ENCODE results near the gene PYGM.

Gene PYGM

DNA sequence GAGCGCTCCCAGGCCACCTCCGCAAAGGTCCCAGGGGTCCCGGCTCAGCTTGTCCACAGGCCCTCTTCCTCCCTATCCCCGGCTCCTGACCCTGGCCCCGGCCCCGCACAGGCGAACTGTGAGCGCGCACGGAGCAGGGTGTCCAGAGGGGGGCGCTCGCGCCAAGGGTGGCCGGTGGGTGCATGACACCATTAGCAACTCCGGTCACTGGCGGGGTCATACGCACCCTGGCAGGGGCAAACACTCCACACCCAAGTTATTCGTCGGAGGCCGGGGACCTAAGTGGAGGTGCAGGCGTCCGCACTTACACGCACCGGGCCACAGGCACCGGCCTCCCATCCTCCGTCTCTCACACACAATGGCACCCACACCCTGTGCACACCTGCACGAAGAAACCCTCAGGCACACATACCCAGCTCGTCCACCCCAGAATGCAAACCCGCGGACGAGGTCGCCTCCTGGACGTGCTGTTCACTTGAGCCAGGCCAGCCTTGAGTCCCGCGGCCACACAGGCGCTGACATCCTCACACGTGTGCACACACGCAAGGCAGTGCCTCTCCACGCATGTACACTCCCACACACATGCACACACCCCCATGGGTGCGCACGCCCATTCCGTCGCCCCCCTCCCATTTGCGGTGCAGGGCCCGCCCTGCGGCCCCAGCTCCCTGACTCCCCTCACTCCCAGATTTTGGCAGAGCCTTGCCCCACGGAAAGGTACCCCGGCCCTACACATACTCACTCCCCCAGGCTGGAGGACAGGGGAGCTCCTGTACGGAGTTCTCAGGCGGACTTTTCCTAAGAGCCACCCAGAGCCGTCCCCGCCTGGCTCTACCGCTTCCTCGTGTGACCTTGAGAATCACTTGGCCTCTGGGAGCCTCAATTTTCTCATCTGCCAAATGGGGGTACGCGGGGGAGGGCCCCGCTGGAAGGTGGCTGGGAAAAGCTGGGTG is 15.9 kb downstream of the PYGM start, which contains the start of gene RASGRP2:
TSS of gene RASGRP2 (minus strand) at position 552 of the 953 bp plus-strand sequence. CDS start 1,276 bp downstream, outside the sequence.
- Histone ChIP-seq H3K27me3 (ENCODE audit: control insufficient read depth, insufficient read depth, low read length) (no peaks in the 10 kb centered on the region), H3K4me1 (no peaks in the 10 kb centered on the region)

DNA sequence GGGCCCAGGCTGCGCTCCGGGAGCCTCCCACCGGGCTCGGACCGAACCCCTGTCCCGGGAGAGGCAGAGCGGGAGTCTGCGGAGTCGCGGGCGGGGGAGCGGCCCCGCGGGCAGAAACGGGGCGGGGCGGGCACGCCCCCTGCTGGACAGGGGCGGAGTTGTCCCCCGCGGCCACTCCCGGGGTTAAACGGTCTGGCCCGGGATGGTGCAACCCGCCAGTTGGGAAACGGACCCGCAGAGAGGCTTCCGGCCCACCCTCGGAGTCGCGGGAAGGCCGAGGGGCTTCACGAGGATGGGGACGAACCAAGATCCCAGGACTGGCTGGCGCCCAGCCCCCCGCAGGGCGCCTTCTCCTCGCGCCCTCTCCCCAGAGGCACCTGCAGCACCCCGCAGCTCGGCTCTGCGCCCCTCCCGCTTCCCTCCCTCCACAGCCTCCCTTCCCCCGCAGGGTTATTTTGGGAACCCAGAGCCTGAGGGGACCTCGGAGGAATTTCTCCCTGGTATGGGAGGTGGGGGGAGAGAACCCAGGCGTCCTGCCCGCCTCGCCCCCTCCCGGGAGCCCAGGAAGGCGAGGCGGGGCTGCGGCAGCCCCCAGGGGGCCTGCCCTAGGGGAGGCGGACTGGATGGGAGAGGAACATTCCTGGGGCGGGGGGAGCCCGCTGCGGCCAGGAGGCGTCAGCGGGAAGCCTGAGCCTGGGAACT is 16.7 kb downstream of the PYGM start:
- Histone ChIP-seq H3K4me2 (ENCODE audit: low read length) (peak overlapping the region; percentile 68), H3K27ac (peak overlapping the region; percentile 11), H3K79me2 (no peaks in the 10 kb centered on the region), H3K4me1 (no peaks in the 10 kb centered on the region), H3K9ac (no peak overlapping the region), H3K9me3 (ENCODE audit: control insufficient read depth, low read length) (no peaks in the 10 kb centered on the region), H2AFZ (peak overlapping the region; percentile 38), H3K27me3 (ENCODE audit: control insufficient read depth, insufficient read depth, low read length) (no peaks in the 10 kb centered on the region), H3K36me3 (ENCODE audit: control insufficient read depth, insufficient read depth, low read length) (no peaks in the 10 kb centered on the region), H3K4me3 (ENCODE audit: low read depth, low read length) (peak overlapping the region; percentile 52)
- TF ChIP-seq, protein P1, sequence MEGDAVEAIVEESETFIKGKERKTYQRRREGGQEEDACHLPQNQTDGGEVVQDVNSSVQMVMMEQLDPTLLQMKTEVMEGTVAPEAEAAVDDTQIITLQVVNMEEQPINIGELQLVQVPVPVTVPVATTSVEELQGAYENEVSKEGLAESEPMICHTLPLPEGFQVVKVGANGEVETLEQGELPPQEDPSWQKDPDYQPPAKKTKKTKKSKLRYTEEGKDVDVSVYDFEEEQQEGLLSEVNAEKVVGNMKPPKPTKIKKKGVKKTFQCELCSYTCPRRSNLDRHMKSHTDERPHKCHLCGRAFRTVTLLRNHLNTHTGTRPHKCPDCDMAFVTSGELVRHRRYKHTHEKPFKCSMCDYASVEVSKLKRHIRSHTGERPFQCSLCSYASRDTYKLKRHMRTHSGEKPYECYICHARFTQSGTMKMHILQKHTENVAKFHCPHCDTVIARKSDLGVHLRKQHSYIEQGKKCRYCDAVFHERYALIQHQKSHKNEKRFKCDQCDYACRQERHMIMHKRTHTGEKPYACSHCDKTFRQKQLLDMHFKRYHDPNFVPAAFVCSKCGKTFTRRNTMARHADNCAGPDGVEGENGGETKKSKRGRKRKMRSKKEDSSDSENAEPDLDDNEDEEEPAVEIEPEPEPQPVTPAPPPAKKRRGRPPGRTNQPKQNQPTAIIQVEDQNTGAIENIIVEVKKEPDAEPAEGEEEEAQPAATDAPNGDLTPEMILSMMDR (IDR thresholded peaks at IDR 0.05) = peak; percentile 65

More for the DNA sequence above, 15.9 kb downstream of the PYGM start, which contains the start of gene RASGRP2:
- H3K9ac ChIP-seq = no peak within 1 kb of the TSS
- H3K4me2 ChIP-seq (ENCODE audit: low read length) = peak within 1 kb of the TSS; percentile 49
- no peaks in the 10 kb centered on the region for H3K36me3 ChIP-seq (ENCODE audit: control insufficient read depth, insufficient read depth, low read length)
- TF ChIP-seq, protein P1 (IDR thresholded peaks at IDR 0.05) = peak; percentile 22
- H3K4me3 ChIP-seq (ENCODE audit: low read depth, low read length) = peak within 1 kb of the TSS; percentile 31
- no peaks in the 10 kb centered on the region for H3K9me3 ChIP-seq (ENCODE audit: control insufficient read depth, low read length)
- H3K79me2 ChIP-seq = no peaks in the 10 kb centered on the region
- H3K27ac ChIP-seq = peak within 1 kb of the TSS; percentile 11
- no peak within 1 kb of the TSS for H2AFZ ChIP-seq

DNA sequence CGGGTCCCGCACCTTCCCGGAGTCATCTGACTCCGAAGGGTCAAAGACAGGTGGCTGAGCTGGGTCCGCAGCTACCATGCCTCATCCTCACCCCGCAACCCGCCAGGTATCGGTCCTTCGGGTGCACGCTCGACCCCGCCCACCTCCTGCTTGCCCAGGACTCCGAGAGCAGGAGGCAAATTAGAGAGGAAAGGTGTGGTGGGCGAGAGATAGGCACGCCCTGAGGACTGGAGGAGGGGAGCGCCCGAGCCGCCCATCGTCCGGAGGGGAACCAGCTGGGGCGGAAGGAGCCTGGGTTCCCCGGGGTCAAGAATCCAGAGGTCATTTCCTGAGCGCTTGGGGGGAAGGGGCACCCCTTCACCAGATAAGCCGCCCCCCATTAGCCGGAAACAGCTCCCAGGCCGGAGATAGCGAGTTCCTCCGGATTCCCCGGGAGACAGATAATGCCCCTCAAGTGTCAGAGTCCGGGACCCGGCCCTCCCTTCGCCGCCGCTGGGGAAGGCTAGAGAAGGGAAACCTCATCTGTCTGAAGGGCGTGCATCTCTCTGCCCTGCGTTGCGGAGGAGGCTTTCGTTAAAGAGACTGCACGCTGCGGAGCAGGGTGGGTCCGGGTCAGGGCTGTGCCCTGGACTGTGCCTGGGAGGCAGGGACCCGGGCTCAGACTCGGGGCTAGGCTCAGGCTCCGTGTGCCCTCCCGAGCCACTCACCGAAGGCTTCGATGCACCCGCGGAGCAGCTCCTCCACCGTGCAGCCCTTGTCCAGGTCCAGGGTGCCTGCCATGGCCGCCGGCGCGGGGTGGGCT is 17.5 kb downstream of the PYGM start:
- Histone ChIP-seq H3K27ac (no peak overlapping the region), H3K4me3 (ENCODE audit: low read depth, low read length) (peak overlapping the region; percentile 52), H3K4me2 (ENCODE audit: low read length) (peak overlapping the region; percentile 68), H3K4me1 (no peaks in the 10 kb centered on the region), H3K36me3 (ENCODE audit: control insufficient read depth, insufficient read depth, low read length) (no peaks in the 10 kb centered on the region), H3K9ac (no peak overlapping the region), H2AFZ (peak overlapping the region; percentile 38), H3K27me3 (ENCODE audit: control insufficient read depth, insufficient read depth, low read length) (no peaks in the 10 kb centered on the region), H3K79me2 (no peaks in the 10 kb centered on the region), H3K9me3 (ENCODE audit: control insufficient read depth, low read length) (no peaks in the 10 kb centered on the region)
- TF ChIP-seq, protein P1 (IDR thresholded peaks at IDR 0.05) = no peak

DNA sequence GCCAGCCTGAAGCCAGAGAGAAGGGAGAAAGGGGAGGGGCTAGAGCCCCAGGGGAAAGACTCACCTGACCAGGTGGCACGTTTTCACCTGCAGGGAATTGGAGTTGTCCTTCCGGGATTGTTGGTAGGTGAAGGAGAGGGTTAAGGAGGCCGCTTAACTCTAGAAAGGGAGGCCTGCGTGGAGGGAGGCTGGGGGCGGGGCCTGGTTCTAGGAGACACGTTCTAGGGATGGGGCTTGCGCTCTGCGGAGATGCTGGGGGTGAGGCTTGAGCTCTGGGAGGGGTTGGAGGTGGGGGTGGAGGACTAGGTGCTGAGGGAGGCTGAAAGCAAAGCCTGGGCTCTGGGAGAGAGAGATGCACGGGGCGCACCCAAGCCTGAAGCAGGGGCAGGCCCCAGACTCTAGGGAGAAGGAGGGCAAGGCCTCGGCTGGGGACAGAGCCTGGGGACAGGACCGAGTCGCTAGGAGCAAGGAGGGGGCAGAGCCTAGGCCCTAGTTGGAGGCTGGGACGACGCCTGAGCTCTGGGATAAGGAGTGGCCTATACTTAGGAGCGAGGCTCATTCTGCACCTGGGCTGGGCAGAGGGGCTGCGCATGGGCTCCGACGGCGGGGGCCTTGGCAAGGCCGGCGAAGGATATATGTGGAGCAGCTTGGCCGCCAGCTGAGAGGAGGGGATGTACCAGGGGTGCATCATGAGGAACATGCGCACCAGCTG is 18.2 kb downstream of the PYGM start:
- no peaks in the 10 kb centered on the region for H3K27me3 ChIP-seq (ENCODE audit: control insufficient read depth, insufficient read depth, low read length)
- no peaks in the 10 kb centered on the region for H3K79me2 ChIP-seq
- H2AFZ ChIP-seq = no peak overlapping the region
- H3K27ac ChIP-seq = no peak overlapping the region
- H3K9me3 ChIP-seq (ENCODE audit: control insufficient read depth, low read length) = no peaks in the 10 kb centered on the region
- H3K4me3 ChIP-seq (ENCODE audit: low read depth, low read length) = no peak overlapping the region
- H3K36me3 ChIP-seq (ENCODE audit: control insufficient read depth, insufficient read depth, low read length) = no peaks in the 10 kb centered on the region
- no peak overlapping the region for H3K4me2 ChIP-seq (ENCODE audit: low read length)
- H3K4me1 ChIP-seq = no peaks in the 10 kb centered on the region
- H3K9ac ChIP-seq = no peak overlapping the region
- TF ChIP-seq, protein P1 (IDR thresholded peaks at IDR 0.05) = no peak
